ENCODE results near the gene GNB1L.

GNB1L gene

DNA sequence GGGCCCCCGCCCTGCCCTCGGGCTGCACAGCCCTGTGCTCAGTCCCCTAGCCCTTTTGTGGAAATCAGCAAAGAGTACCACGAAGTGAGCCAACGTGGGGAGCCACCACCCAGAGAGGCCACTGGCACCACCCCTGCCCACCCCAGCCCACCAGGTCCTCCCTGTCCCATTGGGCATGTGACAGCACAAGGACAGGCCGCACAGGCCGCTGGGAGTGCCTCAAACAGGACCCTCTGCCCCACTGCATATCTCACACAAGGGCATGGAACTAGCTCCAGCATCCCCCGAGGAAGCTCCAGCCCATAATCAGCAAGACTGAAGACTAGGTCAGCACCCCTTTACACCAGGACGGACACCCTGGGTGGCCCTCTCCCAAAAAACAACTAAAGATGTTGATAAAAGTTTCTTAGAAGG is 29.7 kb downstream of the GNB1L start:
- in situ Hi-C loops (cut with MboI; ENCODE audit: low sequenced_read_pairs) = no loop called here

DNA sequence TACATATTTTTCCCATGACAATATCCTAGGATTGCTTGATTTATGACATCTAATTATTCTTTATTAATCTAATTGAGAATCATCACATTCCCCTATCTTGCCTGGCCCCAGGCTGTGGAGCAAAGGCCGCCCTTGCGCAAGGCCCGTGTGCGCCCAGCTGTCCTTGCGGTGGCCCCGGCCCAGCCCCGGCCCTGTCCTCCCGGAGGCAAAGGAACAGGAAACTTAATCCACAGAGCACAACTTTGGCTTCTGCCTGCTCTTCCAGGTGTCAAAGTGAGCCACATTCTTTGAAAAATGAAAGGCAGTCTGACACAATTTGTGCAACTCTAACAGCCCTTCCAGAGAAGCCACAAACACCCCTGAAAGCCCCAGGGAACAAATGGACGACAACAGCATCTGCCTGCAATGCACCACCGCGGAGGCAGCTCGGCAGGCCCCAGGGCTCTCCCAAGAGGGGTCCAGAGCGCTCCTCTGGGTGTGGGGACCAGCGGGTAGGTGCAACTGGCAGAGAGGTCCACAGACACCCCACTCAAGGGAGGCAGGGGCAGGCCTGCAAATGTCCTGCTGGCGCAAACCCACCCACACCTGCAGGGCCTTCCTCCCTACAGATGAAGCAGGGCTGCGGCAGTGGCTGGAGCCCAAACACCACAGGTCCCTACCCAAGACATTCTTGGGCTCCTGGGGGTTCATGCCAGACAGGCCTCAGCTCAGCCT is 30.3 kb downstream of the GNB1L start:
- in situ Hi-C loops (cut with MboI; ENCODE audit: low sequenced_read_pairs) = no loop called here

DNA sequence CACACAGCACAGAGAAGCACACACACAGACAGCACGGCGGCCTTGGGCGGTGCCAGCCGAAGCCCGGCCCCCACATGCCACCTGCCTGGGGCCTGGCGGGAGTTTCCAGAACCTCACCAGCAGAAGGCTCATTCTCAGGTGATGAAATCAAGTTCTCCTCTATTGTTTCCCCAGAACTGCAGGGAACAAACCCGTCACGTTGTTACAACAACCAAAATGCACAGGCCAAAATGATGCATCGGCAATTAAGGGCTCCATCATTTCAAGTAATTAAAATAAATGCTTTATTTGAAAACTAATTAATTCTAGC is 30.8 kb downstream of the GNB1L start:
- in situ Hi-C loops (cut with MboI; ENCODE audit: low sequenced_read_pairs) = no loop called here

DNA sequence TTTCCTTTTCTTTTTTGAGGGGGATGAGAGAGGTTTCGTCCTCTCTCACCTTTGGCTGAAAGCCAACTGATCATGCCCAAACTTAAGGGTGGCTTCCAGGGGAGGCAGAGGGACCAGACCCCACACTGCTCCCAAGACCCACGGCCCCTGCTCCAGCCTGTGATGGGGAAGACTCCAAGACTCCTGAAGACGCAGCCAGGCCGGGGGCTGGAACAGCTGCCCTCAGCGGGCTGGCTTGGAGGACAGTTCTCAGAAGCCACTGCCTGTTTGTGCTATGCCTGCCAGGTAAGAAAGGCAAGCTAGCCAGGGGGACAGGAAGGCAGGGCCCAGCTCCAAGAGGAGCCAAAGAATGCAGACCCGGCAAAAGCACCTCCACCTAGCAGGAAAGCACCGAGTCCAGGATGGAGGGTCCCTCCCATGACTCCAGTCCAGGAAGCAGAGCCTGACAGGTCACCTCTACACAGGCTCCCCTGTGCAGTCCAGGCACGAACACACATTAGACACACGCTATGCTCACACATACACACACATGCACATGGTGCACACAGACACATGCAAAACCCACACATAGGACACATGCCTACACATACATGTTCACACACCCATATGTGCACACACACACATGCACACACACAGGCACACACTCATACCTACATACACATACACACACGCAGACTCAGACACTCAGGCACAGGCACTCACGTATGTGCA is 31.3 kb downstream of the GNB1L start:
- in situ Hi-C loops (cut with MboI; ENCODE audit: low sequenced_read_pairs) = no loop called here

DNA sequence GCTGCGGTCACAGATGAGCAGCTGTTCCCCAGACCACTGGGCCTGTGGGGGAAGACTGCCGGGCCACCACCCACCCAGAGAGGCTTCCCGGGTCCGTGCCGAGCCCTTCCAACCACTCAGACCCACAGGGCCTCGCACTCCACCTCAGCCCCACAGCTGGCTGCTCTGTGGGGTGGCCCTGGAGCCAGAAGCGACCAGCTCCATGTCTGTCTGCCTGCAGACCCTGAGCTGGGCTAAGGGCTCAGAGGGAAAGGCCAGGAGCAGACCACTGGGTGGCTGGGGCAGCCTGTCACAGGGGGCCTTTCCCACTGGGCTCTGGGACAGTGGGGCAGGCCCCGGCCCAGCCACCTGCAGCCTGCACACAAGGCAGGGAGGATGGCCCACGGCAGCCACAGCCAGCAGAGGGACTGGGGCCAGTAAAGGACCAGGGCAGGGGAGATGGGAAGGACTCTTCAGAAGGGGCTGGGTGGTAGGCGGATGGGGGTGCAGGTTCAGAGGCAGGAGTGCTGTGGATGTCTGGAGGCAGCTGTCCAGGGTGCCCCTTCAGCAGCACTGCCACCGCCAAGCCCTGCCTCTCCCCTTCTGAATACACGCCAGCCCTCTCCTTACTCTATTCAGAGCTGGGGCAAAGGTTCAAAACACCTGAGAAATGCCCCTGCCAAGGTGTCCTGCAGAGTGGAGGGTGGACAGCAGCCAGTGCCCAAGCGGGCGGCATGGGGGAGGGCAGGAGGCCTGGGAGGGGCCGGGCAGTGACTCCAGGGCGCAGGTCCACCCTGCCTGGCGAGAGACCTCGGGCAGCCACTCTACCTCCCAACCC is 32.2 kb downstream of the GNB1L start:
- in situ Hi-C loops (cut with MboI; ENCODE audit: low sequenced_read_pairs) = no loop called here

DNA sequence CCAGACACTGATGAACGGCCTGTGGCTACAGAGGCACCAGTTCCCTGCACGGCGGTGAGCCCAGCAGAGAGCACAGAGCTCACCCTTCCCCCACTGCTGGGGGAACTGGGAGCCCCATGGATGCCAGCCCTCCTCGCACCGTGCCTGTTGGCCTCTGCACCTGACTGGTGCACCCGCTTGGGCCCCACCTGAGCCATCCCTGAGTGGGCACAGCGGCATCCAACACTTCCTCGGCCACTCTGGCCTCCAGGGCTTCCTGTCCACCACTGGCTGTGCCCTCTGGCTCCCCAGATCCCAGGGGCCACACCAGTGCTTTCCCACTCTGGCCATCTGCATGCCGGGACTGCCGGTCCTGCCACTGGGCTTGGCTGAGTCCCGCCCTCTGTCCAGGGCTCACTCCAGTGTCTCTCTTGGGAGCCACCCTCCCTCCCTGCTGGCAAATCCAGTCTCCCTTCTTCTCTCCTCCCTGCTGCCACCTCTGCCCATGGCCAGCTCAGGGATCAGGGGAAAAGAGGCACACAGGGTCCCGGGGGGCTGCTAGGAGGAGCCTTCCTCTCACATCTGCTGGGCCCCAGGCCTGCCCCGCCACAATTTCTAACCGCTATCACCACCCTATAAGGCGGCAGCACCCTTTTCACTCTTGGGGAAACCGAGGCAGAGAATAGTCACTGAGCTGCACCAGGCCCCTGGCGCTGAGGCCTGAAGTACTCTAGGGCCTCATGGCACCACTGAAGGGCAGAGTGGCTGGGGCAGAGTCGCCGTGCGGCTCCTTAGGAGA is 33.0 kb downstream of the GNB1L start:
- in situ Hi-C loops (cut with MboI; ENCODE audit: low sequenced_read_pairs) = no loop called here

DNA sequence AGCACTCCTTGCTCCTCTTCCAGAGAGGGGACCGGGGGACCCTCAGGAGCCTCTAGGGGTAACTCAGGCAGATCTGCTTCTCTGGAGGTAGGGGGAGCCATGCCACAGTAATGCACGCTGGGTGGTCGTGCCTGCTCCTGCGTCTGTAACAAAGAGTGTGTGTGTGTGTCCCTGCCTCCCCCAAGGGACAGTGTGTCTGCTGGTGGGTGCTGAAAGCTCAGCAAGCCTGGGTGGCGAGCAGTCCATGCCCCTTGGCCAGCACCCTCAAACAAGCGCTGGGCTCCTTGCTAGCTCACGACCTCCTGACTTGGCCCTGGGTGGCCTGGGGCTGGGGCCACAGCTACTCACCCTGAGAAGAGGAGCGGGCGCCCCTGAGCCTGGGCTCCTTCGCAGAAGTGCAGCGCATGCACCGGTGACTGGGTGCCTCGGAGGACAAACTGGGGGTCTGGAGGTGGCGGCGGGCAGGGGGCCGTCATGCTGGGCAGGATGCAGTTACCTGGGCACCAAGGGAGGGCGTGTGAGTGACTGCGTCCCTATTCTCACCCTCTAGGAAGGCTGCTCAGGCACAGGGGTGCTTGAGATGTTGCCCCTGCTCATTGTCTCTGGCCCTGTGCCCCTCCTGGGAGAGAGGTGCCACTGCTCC is 33.7 kb downstream of the GNB1L start:
- in situ Hi-C loops (cut with MboI; ENCODE audit: low sequenced_read_pairs) = no loop called here

DNA sequence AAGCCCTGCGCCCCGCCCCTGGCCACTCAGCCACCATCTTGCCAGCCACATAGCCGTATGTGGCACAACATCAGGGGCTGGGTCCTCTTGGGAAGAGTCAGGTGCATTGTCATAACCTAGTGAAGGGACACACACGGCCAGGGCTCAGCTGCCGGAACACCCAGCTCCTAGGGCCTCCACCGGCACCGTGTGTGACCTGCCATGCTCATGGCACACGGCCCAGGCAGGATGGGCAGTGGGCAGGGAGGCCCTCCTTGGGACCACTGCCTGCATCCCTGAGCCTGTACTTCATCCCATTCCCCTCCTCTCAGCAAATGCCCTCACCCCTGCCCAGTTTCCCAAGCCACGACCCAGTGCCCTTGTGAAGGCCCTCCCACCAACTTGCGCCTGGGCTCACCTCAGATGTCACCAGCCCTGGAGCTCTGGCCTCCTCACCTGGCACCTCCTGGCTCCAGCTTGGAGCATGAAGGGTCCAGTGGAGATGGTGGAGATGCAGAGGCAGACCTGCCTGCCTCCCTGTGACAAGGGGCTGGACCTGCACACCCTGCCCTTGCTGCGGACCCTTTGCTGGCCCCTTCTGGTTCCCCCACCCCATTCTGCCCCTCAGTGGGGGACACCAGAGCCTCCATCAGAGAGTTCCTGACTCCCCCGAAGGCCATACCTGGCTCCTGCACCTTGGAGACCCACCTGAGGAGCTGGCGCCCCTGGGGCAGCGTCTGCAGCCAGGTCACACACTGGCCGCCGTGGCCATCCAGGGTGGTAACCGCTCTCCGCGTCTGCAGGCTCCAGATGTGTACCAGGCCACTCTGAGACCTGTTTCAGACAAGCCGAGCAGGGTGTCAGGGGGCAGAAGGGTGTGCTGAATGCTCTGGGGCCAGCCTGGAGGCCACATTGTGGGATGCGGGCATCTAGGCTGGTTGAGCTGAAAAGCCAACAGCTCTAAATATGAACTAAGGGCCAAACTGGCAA is 34.5 kb downstream of the GNB1L start:
- in situ Hi-C loops (cut with MboI; ENCODE audit: low sequenced_read_pairs) = no loop called here

DNA sequence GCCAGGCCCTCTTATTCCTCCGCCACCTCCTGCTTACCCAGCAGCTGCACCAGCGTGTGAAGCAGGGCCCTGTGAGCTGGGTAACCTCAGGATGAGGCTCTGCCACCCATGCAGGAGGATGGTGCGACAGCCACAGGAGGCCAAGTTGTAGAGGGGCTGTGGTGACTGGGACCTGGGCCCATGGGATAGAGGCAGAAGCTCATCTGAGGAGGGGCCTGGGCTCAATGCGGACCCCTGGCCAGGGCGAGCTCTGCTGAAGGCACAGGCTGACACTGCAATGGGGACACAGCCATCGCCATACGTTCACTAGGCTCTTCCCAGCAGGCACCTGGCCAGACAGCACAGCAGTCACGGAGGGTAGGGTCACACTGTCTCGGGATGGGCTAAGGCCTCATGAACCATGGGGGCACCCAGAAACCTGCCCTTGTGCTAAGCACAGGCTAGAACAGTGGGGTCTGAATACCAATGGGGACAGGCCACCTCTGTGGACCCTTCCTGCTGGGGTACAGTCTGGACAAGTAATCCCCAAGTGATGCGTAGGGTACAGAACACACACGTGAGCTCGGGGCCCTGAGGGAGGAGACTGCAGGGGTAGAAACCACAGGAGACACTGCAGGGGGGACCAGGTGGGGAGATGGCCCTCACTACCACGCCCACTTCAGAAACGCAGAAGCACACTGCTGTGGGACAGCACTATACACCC is 35.3 kb downstream of the GNB1L start:
- in situ Hi-C loops (cut with MboI; ENCODE audit: low sequenced_read_pairs) = no loop called here

DNA sequence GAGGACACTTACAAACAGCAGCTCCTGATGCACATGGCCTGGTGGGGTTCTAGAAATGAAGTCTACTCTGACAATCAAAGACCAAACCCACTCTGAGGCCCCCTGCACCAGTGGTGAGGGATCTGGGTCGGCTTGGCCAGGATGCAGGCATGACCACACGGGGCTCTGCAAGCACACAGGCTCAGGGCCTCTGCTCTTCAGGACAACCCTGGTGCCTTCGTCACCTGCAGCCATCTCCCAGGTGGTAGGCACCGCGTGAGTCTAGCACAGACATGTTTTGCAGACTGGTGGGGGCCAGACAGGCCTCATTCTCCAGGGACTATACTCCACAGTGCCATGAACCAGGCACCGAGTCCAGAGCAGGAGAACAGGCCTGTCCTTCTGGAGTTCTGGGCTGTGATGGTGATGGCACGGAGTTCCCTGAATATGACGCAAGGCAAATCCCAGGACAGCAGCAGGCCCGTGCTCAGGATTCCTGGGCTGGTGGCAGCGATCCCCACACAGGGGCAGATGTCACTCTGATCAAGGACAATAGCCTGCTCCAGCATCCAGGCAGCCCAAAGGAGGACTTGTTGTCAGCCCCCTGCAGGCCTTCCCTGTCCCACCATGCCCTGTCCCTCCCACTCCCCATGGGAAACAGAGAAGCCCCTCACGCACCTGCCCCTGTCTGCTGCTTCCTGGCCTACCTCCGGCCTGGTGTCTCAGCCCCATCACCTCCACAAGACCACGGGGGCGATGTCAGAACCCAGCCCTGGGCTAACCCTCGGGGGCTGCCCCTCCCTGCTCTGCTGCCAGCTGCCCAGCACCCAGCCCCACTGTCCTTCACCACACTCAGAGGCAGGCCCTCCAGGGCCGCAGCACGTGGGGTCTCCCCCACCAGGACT is 36.1 kb downstream of the GNB1L start:
- in situ Hi-C loops (cut with MboI; ENCODE audit: low sequenced_read_pairs) = no loop called here

DNA sequence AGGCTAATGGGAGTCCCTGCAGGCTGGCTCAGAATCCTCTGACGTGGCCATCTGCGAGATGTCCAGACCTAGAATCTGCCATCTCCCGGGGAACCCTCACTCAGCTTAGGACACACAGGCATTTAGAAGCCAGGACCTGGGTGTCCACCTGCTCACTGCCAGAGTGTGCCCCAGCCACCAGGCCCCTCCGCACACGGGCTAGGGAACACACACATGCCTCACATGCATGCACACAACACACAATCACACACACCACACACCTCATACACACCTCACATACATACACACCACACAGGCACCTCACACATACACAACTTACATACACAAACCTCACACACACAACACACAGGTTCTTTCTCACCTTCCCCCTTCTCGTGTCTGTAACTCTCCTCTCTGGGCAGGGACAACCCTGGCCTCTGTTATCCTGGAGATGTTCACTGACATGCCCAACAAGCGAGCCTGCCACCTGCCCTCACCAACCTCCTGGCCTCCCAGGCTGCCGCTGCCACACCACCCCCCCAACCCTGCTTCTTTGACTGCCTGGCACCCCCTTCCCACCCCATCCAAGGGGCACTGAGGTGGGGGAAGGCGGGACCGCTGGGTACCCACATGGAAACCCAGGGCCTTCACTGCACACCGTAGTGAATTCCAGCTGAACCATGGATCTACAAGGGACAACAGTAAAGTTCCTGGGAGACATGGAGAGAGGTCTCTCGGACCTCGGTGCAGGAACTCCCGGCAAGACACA is 38.1 kb downstream of the GNB1L start:
- in situ Hi-C loops (cut with MboI; ENCODE audit: low sequenced_read_pairs) = no loop called here

DNA sequence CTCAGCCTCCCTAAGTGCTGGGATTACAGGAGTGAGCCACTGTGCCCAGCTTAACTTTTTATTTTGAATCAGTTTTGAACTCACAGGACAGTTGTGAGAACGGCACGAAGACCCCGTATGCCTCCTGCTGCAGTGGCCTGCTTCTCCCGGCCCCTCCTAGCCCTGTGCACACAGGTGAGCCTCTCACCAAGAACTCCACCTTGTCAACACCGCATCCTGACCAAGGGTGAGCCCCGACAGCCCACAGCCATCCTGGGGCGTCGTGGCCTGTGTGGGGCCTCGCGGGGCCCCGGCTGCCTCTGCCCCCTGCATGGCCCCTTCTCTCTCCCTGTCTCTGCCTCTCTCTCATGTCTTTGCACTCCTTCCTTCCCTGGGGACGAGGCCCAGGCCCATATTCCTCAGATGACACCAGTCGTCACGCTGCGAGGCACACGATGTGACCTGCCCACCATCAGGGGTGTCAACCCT is 38.8 kb downstream of the GNB1L start:
- in situ Hi-C loops (cut with MboI; ENCODE audit: low sequenced_read_pairs) = no loop called here

DNA sequence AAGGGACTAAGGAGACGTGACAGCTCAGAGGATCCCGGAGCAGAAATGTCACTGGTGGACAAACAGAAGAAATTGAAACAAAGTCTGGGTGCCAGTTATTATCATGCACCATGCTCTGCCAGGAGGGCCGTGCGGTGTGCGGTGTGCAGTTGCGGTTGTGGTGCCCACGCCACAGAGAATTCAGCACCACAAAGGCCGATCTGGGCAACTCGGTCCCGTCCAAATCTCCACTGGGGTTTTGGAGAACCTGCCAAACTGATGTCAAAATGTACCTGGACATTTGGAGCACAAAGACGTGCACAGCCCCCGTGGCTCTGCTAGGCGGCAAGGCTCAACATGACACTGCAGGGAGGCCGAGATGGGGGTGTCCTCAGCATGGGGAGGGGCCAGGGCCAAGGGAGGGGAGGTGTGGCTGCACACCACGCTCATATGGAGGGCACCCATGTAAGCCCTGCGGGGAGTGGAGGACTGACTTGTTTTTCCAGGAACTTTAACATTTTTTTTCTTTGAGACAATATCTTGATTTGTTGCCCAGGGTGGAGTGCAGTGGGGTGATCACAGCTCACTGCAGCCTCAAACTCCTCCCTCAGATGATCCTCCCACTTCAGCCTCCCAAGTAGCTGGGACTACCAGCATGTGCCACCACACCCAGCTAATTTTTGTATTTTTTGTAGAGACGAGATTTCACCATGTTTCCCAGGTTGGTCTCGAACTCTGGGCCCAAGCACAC is 39.4 kb downstream of the GNB1L start:
- in situ Hi-C loops (cut with MboI; ENCODE audit: low sequenced_read_pairs) = no loop called here

DNA sequence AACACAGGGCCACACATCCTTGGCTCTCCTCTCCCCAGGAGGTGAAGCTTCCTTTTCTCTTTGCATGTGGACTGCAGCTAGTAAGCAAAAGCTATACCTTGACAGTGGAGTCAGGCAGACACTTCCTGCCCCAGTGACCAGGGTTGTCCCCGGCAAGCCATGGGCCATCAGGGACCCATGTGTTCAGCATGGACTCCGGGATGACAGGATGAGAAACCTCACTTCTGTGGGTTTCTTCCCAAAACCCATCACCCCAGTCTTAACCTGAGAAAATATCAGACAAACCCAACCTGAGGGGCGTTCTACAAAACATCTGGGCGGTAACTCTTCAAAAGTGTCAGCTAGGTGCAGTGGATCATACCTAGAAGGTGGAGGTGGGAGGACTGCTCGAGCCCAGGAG is 40.2 kb downstream of the GNB1L start:
- in situ Hi-C loops (cut with MboI; ENCODE audit: low sequenced_read_pairs) = no loop called here

DNA sequence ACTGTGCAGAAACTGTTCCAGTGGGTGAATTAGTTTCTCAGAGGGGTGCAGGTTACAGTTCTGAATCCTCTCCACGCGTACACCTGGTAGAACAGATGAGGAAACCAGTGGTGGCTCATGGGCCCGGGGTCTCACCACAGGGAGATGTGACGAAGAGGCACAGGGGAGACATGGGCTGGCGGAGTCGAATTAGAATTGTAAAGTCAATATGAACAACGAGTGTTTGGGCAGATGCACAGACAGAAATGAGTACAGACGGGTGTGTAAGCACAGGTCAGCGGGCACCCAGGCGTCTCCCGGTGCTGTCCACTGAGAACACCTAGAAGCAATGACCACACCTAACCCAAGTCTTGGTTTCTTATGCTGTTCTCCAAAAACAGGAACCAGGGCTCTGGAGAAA is 41.8 kb downstream of the GNB1L start:
- in situ Hi-C loops (cut with MboI; ENCODE audit: low sequenced_read_pairs) = no loop called here
